Kidney (tissue), 14 donors: ENCODE data around the gene CPVL. TPM values are rescaled to one million over a fixed set of nuclear protein-coding genes. Genes with fewer than 3 reads are reported as not detected.

Source experiments
- DNase-seq, 5 donors: peaks; one replicate each; pipeline ENCODE4 v3.0.0-alpha.2; 2013 to 2020
- FAIRE-seq: peaks from 2 replicates; lab custom pipeline; 2012; peaks lifted over from hg19 to GRCh38; lab: Jason Lieb, UNC
- H3K27ac ChIP-seq, 2 donors: one replicate each; pipeline ENCODE4 v1.7.0; 2013; ENCODE audit warnings: low read depth in 2 of 2, low read length in 2 of 2, inconsistent platforms in 1 of 2
- H3K27me3 ChIP-seq: one replicate; pipeline ENCODE4 v1.7.1; 2013; ENCODE audit warnings: low read length, inconsistent platforms; ENCODE audit not compliant: control insufficient read depth, insufficient read depth
- H3K36me3 ChIP-seq, 3 donors: one replicate each; pipeline versions ENCODE4 v1.7.0 to v1.7.1; 2013; ENCODE audit warnings: low read length in 3 of 3, control low read depth in 1 of 3, inconsistent platforms in 1 of 3; ENCODE audit not compliant: insufficient read depth in 3 of 3, control insufficient read depth in 2 of 3
- H3K4me1 ChIP-seq, 3 donors: one replicate each; pipeline versions ENCODE4 v1.7.0 to v1.7.1; 2013; ENCODE audit warnings: low read length in 3 of 3, inconsistent platforms in 1 of 3, low read depth in 1 of 3; ENCODE audit not compliant: control insufficient read depth in 2 of 3, insufficient read depth in 2 of 3
- H3K4me3 ChIP-seq, 3 donors: one replicate each; pipeline versions ENCODE4 v1.7.0 to v1.8.1; 2013; ENCODE audit warnings: low read length in 3 of 3, control low read depth in 1 of 3, inconsistent platforms in 1 of 3
- H3K9ac ChIP-seq, 3 donors: one replicate each; pipeline versions ENCODE4 v1.7.0 to v1.7.1; 2013; ENCODE audit warnings: low read length in 3 of 3, control low read depth in 1 of 3, inconsistent platforms in 1 of 3
- H3K9me3 ChIP-seq, 3 donors: one replicate each; pipeline versions ENCODE4 v1.7.0 to v1.7.1; 2013; ENCODE audit warnings: low read length in 3 of 3, control low read depth in 1 of 3, inconsistent platforms in 1 of 3; ENCODE audit not compliant: control insufficient read depth in 2 of 3, insufficient read depth in 1 of 3
- intact Hi-C: fragments of 100-400 bp; cut with DNase I; formaldehyde crosslinking; loops from one replicate; pipeline ENCODE4 v1.11.1; 2022
- polyA plus RNA-seq: library from polyadenylated mRNA; stranded (reverse); fragments of 350-450 nt; fragmentation: Illumina TruSeq; extraction: RNeasy Lipid Tissue Mini Kit (QIAGEN cat#74804); gene quantifications from one replicate; pipeline ENCODE4 v1.2.3, GENCODE V29; 2014; ENCODE audit warnings: low read depth, low replicate concordance; ENCODE audit not compliant: insufficient read depth
- total RNA-seq: library from RNA; stranded (reverse); fragmentation: NEBNext Ultra II Directional; extraction: Animal tissue kit (Norgen Biotek cat#: 25700); gene quantifications from one replicate; pipeline ENCODE4 v1.2.1, GENCODE V29; 2021
- TF ChIP-seq, protein P1 (sequence below): IDR thresholded peaks from 3 replicates; pipeline ENCODE4 v1.5.1; 2012; ENCODE audit warnings: mild to moderate bottlenecking, moderate library complexity, borderline replicate concordance; ENCODE audit not compliant: insufficient read depth; ENCODE audit errors: extremely low read depth
- donor health status: control.
- donor health status: control.
- donor health status: control.
- donor health status: control.
- donor health status: control.
- donor health status: DM: yes; HTN: yes; CAD: no.
- donor health status: Normal renal cell carcinoma (clear cell type).

The CPVL gene
- total and polyA plus RNA-seq, 2 donors from 2014 or later = 104 to 133 TPM

DNA sequence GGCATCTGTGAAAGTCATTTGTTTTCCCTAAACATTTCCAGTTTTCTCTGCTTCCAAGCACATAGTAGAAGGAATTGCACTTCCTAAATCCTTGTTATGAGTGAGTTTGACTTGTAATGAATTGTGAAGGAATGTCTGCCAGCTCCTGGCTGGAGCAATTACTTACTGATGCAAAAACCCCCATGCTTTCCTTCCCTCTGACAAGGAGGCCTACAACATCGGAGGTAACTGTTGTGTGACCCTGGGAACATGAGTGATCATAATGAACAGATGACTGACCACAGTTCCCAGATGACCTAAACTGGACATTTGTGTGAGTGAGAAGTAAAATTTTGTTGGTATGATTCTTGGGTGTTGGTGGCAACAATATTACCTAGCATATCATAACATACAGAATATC lies 21.4 kb upstream of the CPVL start:
- no peak overlapping the region for H3K9ac ChIP-seq
- TF ChIP-seq, protein P1, sequence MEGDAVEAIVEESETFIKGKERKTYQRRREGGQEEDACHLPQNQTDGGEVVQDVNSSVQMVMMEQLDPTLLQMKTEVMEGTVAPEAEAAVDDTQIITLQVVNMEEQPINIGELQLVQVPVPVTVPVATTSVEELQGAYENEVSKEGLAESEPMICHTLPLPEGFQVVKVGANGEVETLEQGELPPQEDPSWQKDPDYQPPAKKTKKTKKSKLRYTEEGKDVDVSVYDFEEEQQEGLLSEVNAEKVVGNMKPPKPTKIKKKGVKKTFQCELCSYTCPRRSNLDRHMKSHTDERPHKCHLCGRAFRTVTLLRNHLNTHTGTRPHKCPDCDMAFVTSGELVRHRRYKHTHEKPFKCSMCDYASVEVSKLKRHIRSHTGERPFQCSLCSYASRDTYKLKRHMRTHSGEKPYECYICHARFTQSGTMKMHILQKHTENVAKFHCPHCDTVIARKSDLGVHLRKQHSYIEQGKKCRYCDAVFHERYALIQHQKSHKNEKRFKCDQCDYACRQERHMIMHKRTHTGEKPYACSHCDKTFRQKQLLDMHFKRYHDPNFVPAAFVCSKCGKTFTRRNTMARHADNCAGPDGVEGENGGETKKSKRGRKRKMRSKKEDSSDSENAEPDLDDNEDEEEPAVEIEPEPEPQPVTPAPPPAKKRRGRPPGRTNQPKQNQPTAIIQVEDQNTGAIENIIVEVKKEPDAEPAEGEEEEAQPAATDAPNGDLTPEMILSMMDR = no peak
- H3K4me1 ChIP-seq = peaks cover 0 to 6% (median 0%) of the 10 kb centered on the region in 3 donors
- H3K27ac ChIP-seq = no peak overlapping the region
- no peaks in the 10 kb centered on the region for H3K9me3 ChIP-seq
- peak in 2 of 5 donors; percentile 25 to 46 for DNase-seq
- no peaks in the 10 kb centered on the region for H3K36me3 ChIP-seq
- FAIRE-seq = no peak
- H3K4me3 ChIP-seq = no peak overlapping the region
- intact Hi-C loops = no loop called here
- no peaks in the 10 kb centered on the region for H3K27me3 ChIP-seq

DNA sequence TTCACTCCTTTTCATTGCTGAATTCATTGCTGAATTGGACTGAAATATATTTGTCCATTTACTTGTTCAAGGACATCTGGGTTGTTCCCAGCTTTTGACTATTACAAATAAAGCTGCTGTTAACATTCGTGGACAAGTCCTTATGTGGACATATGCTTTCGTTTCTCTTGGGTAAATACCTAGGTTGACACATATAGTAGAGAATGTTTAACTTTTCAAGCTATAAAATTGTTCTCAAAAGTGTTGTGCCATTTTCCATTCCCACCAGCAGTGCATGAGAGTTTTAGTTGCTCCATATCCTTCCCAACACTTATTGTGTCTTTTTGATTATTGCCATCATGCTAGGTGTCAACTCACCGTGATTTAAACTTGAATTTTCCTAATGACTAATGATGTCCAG lies 17.5 kb upstream of the CPVL start:
- H3K27me3 ChIP-seq = no peaks in the 10 kb centered on the region
- no peak for FAIRE-seq
- H3K27ac ChIP-seq = no peak overlapping the region
- intact Hi-C loops = no loop called here
- no peak overlapping the region for H3K9ac ChIP-seq
- TF ChIP-seq, protein P1 = no peak
- no peak overlapping the region for H3K4me3 ChIP-seq
- no peak for DNase-seq
- no peaks in the 10 kb centered on the region for H3K9me3 ChIP-seq
- peaks cover 0 to 6% (median 0%) of the 10 kb centered on the region in 3 donors for H3K4me1 ChIP-seq
- H3K36me3 ChIP-seq = no peaks in the 10 kb centered on the region

GRCh38 chr7:29162577-29162976 lies 16.2 kb upstream of the CPVL start:
- H3K36me3 ChIP-seq = no peaks in the 10 kb centered on the region
- TF ChIP-seq, protein P1 = no peak
- no peak overlapping the region for H3K27ac ChIP-seq
- no peaks in the 10 kb centered on the region for H3K9me3 ChIP-seq
- H3K4me1 ChIP-seq = peaks cover 0 to 3% (median 0%) of the 10 kb centered on the region in 3 donors
- no peaks in the 10 kb centered on the region for H3K27me3 ChIP-seq
- H3K9ac ChIP-seq = no peak overlapping the region
- FAIRE-seq (no peak), DNase-seq (no peak)
- intact Hi-C loops = no loop called here
- no peak overlapping the region for H3K4me3 ChIP-seq

DNA sequence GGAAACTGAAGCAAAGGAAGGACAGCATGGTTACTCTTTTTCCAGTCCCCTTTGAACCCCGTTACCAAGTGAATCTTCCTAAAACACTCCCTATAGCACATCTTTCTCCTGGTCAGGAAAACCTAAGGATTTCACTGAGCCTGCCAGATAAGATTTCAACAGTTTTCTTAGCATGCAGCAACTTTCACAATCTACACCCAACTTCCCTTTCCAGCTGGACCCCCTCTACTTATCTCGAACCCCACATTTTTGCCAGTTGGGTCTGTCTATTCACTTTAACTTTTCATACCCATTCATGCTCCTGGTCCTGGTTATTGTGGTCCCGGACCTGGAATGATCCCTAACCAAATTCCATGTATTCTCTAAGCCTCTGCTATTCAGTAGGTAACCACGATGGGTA lies 14.9 kb upstream of the CPVL start:
- Histone ChIP-seq H3K9me3 (no peaks in the 10 kb centered on the region), H3K36me3 (no peaks in the 10 kb centered on the region), H3K4me1 (no peaks in the 10 kb centered on the region), H3K4me3 (no peak overlapping the region), H3K9ac (no peak overlapping the region), H3K27ac (no peak overlapping the region), H3K27me3 (no peaks in the 10 kb centered on the region)
- DNase-seq = no peak
- TF ChIP-seq, protein P1 = no peak
- no peak for FAIRE-seq
- intact Hi-C loops = no loop called here
